CD14-positive monocyte (primary cell): ENCODE data around the gene SEC16A. TPM values are rescaled to one million over a fixed set of nuclear protein-coding genes. Genes with fewer than 3 reads are reported as not detected.

Source experiments
- polyA plus RNA-seq, 3 donors: library from polyadenylated mRNA; depleted of rRNA in 1 of 3; unstranded in 2 of 3; stranded (reverse) in 1 of 3; fragments of 300-500 nt in 2 of 3; fragments of >200 nt in 1 of 3; fragmentation: Illumina TruSeq in 2 of 3; gene quantifications; 1 replicate in 2 of 3; 2 replicates in 1 of 3; pipeline ENCODE4 v1.2.3, GENCODE V29; 2012 to 2021
- small RNA-seq: library from RNA; depleted of rRNA; stranded (forward); fragments of <200 nt; gene quantifications from one replicate; pipeline ENCODE3, GENCODE V24; 2012; ENCODE audit warnings: low read depth; ENCODE audit not compliant: insufficient read length

The SEC16A gene
- polyA plus RNA-seq, 3 donors, result 11.1 to 36.8 (median 19.1) TPM

Small RNA genes within 50 kb of the gene (small RNA-seq; reads per million reads assigned to genes)
- not detected for gene MIR4673

Other genes starting within 250 kb of the SEC16A start
- 1 to 10 TPM in 1 of 3 donors, under 1 TPM in 2; 0.03 to 8.4 (median 0.17) TPM for gene QSOX2, start 237.2 kb downstream of the SEC16A start, polyA plus RNA-seq
- gene CCDC187, start 178.9 kb downstream of the SEC16A start, polyA plus RNA-seq, result not detected
- 1 to 10 TPM in 1 of 3 donors, under 1 TPM in 2; 0.67 to 3.1 (median 0.73) TPM for gene GPSM1, start 155.5 kb downstream of the SEC16A start, polyA plus RNA-seq
- gene DNLZ, start 119.3 kb downstream of the SEC16A start, polyA plus RNA-seq, result 10 to 100 TPM in 2 of 3 donors, 1 to 10 TPM in 1; 5.1 to 20.5 (median 10.5) TPM
- 100 to 1,000 TPM in 1 of 3 donors, 10 to 100 TPM in 2; 34.3 to 108 (median 41.4) TPM for gene CARD9, start 109.4 kb downstream of the SEC16A start, polyA plus RNA-seq
- 1 to 10 TPM in 2 of 3 donors, under 1 TPM in 1; 0.59 to 6.7 (median 1.2) TPM for gene SNAPC4, start 82.9 kb downstream of the SEC16A start, polyA plus RNA-seq
- 10 to 100 TPM in 1 of 3 donors, 1 to 10 TPM in 2; 3.3 to 60.0 (median 9.6) TPM for gene ENTR1, start 72.4 kb downstream of the SEC16A start, polyA plus RNA-seq
- 10 to 100 TPM; 23.1 to 58.8 (median 24.9) TPM for gene PMPCA, start 72.4 kb downstream of the SEC16A start, polyA plus RNA-seq
- gene INPP5E, start 43.2 kb downstream of the SEC16A start, polyA plus RNA-seq, result 1 to 10 TPM; 1.0 to 8.0 (median 1.0) TPM
- 10 to 100 TPM in 1 of 3 donors, 1 to 10 TPM in 2; 1.4 to 33.0 (median 2.2) TPM for gene NOTCH1, start 63.0 kb upstream of the SEC16A start, polyA plus RNA-seq
- 1 to 10 TPM; 1.3 to 2.8 (median 2.2) TPM for gene EGFL7, start 179.9 kb upstream of the SEC16A start, polyA plus RNA-seq
- gene AGPAT2, start 204.4 kb upstream of the SEC16A start, polyA plus RNA-seq, result 100 to 1,000 TPM in 2 of 3 donors, 10 to 100 TPM in 1; 80.1 to 139 (median 116) TPM
- gene DIPK1B, start 229.5 kb upstream of the SEC16A start, polyA plus RNA-seq, result under 1 TPM in 1 of 3 donors, not detected in 2; 0.10 TPM